Measurements from ENCODE around the gene KCNMA1.

GRCh38 chr10:77576007-77576367 lies 61.6 kb downstream of the KCNMA1 start:
- TF ChIP-seq, protein P1, sequence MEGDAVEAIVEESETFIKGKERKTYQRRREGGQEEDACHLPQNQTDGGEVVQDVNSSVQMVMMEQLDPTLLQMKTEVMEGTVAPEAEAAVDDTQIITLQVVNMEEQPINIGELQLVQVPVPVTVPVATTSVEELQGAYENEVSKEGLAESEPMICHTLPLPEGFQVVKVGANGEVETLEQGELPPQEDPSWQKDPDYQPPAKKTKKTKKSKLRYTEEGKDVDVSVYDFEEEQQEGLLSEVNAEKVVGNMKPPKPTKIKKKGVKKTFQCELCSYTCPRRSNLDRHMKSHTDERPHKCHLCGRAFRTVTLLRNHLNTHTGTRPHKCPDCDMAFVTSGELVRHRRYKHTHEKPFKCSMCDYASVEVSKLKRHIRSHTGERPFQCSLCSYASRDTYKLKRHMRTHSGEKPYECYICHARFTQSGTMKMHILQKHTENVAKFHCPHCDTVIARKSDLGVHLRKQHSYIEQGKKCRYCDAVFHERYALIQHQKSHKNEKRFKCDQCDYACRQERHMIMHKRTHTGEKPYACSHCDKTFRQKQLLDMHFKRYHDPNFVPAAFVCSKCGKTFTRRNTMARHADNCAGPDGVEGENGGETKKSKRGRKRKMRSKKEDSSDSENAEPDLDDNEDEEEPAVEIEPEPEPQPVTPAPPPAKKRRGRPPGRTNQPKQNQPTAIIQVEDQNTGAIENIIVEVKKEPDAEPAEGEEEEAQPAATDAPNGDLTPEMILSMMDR (IDR thresholded peaks at IDR 0.05), result no peak
- TF ChIP-seq POLR2AphosphoS5 (IDR thresholded peaks at IDR 0.05), result no peak
- no peak for TF ChIP-seq POLR2A (IDR thresholded peaks at IDR 0.05)
- TF ChIP-seq EP300 (IDR thresholded peaks at IDR 0.05), result no peak
